Measurements from ENCODE around the gene FN1. TPM values are rescaled to one million over a fixed set of nuclear protein-coding genes. Genes with fewer than 3 reads are reported as not detected.

The FN1 gene
- total RNA-seq, 1 donor from 2014 or later: 83.2 TPM

GRCh38 chr2:215383652-215384279 is 52.1 kb downstream of the FN1 start:
- FAIRE-seq (no peak), DNase-seq (ENCODE audit: low read depth) (no peak)
- H3K4me3 ChIP-seq (ENCODE audit: low read depth, low read length): no peak overlapping the region
- peaks cover 2% of the 10 kb centered on the region for H3K36me3 ChIP-seq (ENCODE audit: control insufficient read depth, insufficient read depth, low read length)
- H3K27me3 ChIP-seq (ENCODE audit: control insufficient read depth, insufficient read depth, low read length): no peaks in the 10 kb centered on the region
- TF ChIP-seq CTCF (IDR thresholded peaks at IDR 0.05; ENCODE audit: insufficient read depth, low read length, severe bottlenecking): no peak

GRCh38 chr2:215382480-215382879 is 53.4 kb downstream of the FN1 start:
- Histone ChIP-seq H3K4me3 (ENCODE audit: low read depth, low read length) (no peak overlapping the region), H3K36me3 (ENCODE audit: control insufficient read depth, insufficient read depth, low read length) (no peaks in the 10 kb centered on the region), H3K27me3 (ENCODE audit: control insufficient read depth, insufficient read depth, low read length) (no peaks in the 10 kb centered on the region)
- TF ChIP-seq CTCF (IDR thresholded peaks at IDR 0.05; ENCODE audit: insufficient read depth, low read length, severe bottlenecking): no peak
- FAIRE-seq (no peak), DNase-seq (ENCODE audit: low read depth) (no peak)

- Histone ChIP-seq H3K36me3 (ENCODE audit: control insufficient read depth, insufficient read depth, low read length) (no peaks in the 10 kb centered on the region), H3K4me3 (ENCODE audit: low read depth, low read length) (no peak overlapping the region)
- FAIRE-seq: no peak
Measured at GRCh38 chr2:215382011-215382410, 53.9 kb downstream of the FN1 start.

GRCh38 chr2:215380699-215381098 is 55.2 kb downstream of the FN1 start:
- H3K36me3 ChIP-seq (ENCODE audit: control insufficient read depth, insufficient read depth, low read length): peaks cover 2% of the 10 kb centered on the region
- no peaks in the 10 kb centered on the region for H3K27me3 ChIP-seq (ENCODE audit: control insufficient read depth, insufficient read depth, low read length)
- DNase-seq (ENCODE audit: low read depth): no peak
- H3K4me3 ChIP-seq (ENCODE audit: low read depth, low read length): no peak overlapping the region
- TF ChIP-seq CTCF (IDR thresholded peaks at IDR 0.05; ENCODE audit: insufficient read depth, low read length, severe bottlenecking): no peak
- FAIRE-seq: no peak

More at GRCh38 chr2:215382011-215382410, 53.9 kb downstream of the FN1 start:
- TF ChIP-seq CTCF (IDR thresholded peaks at IDR 0.05; ENCODE audit: insufficient read depth, low read length, severe bottlenecking): no peak
- H3K27me3 ChIP-seq (ENCODE audit: control insufficient read depth, insufficient read depth, low read length): no peaks in the 10 kb centered on the region
- DNase-seq (ENCODE audit: low read depth): no peak

- no peak for TF ChIP-seq CTCF (IDR thresholded peaks at IDR 0.05; ENCODE audit: insufficient read depth, low read length, severe bottlenecking)
- Histone ChIP-seq H3K27me3 (ENCODE audit: control insufficient read depth, insufficient read depth, low read length) (no peaks in the 10 kb centered on the region), H3K36me3 (ENCODE audit: control insufficient read depth, insufficient read depth, low read length) (peaks cover 2% of the 10 kb centered on the region), H3K4me3 (ENCODE audit: low read depth, low read length) (no peak overlapping the region)
- DNase-seq (ENCODE audit: low read depth) (no peak), FAIRE-seq (no peak)
Measured at GRCh38 chr2:215379948-215380347, 55.9 kb downstream of the FN1 start.

- TF ChIP-seq CTCF (IDR thresholded peaks at IDR 0.05; ENCODE audit: insufficient read depth, low read length, severe bottlenecking): no peak
- no peak for DNase-seq (ENCODE audit: low read depth)
- Histone ChIP-seq H3K27me3 (ENCODE audit: control insufficient read depth, insufficient read depth, low read length) (no peaks in the 10 kb centered on the region), H3K36me3 (ENCODE audit: control insufficient read depth, insufficient read depth, low read length) (peaks cover 2% of the 10 kb centered on the region), H3K4me3 (ENCODE audit: low read depth, low read length) (no peak overlapping the region)
- FAIRE-seq: no peak
Measured at GRCh38 chr2:215379039-215379438, 56.8 kb downstream of the FN1 start.
